Hippocampal formation (tissue), 2 donors: ENCODE results near the gene VPS25.
"Not testable (repeated sequence)": the region's sequence is repeated elsewhere in the genome, so short reads cannot be mapped to it uniquely, and the experiment has no call there.

ENCODE experiments used
- DNase-seq, 2 donors: peaks; one replicate each; lab custom pipeline; 2025; lab: John Stamatoyannopoulos, UW

VPS25 gene

GRCh38 chr17:42768006-42768405 is 5.2 kb upstream of the VPS25 start:
- DNase-seq = not testable (repeated sequence)

DNA sequence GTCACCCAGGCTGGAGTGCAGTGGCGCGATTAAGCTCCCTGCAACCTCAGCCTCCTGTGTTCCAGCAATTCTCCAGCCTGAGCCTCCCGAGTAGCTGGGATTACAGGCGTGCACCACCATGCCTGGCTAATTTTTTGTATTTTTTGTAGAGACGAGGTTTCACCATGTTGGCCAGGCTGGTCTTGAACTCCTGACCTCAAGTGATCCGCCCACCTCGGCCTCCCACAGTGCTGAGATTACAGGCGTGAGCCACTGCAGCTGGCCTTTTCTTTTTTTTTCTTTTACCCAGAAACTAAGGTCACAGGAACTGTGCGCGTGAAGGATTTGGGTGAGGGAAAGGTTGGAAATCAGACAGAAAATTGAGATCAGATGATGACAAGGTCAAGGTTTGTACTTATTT is 3.3 kb upstream of the VPS25 start:
- not testable (repeated sequence) for DNase-seq

GRCh38 chr17:42772945-42773289 is 332 bp upstream of the VPS25 start:
- no peak for DNase-seq

GRCh38 chr17:42774066-42774745 is 957 bp downstream of the VPS25 start:
- no peak for DNase-seq

- no peak for DNase-seq
Observed at GRCh38 chr17:42775534-42776098, 2.4 kb downstream of the VPS25 start.

- no peak for DNase-seq
Observed at GRCh38 chr17:42778570-42778969, 5.3 kb downstream of the VPS25 start.

GRCh38 chr17:42779304-42779935 is 6.2 kb downstream of the VPS25 start:
- DNase-seq = no peak

GRCh38 chr17:42779936-42780850 is 6.9 kb downstream of the VPS25 start, which contains the start of gene WNK4:
TSS of gene WNK4 (plus strand) at chr17:42780610. CDS start at chr17:42780699, 89 bp downstream.
- DNase-seq = no peak

GRCh38 chr17:42780851-42781638 is 7.8 kb downstream of the VPS25 start:
- DNase-seq = no peak

DNA sequence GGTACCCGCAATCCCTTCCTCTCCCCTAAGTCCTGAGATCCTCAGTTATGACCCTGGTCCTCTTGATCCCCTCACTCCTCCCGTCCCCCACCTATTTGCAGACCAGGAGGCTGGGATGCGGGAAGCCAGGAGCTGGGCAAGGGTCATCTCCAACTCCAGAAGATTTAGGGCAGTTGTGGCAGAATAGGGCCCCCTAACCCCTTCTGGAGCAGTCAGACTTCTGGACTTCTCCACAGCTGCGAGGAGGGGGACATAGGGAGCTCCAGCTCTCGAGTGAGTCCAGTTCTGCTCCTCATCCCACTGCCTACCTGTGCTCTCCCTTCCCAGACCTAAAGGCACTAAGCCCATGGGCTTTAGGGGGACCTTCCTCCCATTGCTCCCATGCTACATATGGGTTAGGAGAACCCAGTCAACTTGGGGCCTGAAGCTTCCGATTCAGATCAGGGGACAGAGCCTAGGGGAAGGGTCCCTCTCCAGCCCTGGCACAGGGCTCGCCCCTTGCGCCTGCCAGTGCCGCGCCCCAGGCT is 8.5 kb downstream of the VPS25 start:
- DNase-seq = no peak

DNA sequence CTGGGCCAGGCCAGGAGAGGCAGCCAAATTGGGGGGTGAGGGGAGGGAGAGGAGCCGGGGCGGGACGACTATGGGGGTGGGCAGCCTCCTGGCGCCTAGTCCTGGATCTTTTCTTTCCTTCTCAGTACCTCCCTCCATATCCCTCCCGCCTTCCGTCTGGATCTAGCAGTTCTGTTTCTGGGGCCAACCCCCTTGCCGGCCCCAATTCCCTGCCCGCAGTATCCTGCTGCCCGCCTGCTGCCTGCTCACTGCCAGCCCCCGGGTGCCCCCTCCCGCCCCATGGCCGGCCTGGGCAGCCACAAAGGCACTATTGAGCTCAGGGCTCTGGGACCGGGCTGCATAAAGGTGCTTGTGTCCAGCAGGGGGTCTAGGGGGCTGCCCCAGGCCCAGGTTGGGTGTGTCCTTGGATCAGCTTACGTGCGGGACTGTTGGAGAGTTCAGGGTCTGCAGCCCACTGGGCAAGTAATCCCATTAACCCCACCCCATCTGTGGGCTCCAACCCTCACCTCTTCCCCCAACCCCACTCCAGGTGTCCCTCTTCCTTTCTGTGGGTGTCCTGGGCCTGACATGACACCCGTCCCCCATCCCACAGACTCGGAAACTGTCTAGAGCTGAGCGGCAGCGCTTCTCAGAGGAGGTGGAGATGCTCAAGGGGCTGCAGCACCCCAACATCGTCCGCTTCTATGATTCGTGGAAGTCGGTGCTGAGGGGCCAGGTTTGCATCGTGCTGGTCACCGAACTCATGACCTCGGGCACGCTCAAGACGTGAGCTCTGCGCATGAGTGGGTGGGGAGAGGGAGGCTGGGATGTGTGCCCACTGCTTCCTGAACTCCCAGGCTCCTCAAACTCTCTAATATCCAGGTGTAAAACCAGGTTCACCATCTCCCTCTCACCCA is 9.2 kb downstream of the VPS25 start:
- DNase-seq = no peak

- DNase-seq = no peak
Observed at GRCh38 chr17:42783062-42783790, 10.0 kb downstream of the VPS25 start.

DNA sequence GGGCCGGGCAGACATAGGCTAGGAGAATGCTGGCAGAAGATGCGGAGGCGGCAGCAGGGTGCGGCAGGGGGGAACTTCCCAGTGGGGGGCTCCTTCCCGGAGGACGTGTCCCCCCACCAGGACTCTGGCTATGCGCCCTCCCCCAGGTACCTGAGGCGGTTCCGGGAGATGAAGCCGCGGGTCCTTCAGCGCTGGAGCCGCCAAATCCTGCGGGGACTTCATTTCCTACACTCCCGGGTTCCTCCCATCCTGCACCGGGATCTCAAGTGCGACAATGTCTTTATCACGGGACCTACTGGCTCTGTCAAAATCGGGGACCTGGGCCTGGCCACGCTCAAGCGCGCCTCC is 10.5 kb downstream of the VPS25 start:
- no peak for DNase-seq

DNA sequence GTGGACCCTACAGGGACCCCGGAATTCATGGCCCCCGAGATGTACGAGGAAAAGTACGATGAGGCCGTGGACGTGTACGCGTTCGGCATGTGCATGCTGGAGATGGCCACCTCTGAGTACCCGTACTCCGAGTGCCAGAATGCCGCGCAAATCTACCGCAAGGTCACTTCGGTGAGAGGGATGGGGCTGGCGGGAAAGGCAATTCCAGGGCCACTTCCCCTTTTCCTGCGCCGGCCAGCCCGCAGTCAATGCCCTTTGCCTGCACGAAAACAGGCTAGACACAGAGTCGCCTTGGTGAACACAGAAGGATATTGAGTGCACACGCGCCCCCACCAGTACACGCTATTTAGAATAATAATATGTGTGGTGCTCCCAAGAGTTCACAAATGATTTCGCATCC is 11.2 kb downstream of the VPS25 start:
- DNase-seq = no peak

DNA sequence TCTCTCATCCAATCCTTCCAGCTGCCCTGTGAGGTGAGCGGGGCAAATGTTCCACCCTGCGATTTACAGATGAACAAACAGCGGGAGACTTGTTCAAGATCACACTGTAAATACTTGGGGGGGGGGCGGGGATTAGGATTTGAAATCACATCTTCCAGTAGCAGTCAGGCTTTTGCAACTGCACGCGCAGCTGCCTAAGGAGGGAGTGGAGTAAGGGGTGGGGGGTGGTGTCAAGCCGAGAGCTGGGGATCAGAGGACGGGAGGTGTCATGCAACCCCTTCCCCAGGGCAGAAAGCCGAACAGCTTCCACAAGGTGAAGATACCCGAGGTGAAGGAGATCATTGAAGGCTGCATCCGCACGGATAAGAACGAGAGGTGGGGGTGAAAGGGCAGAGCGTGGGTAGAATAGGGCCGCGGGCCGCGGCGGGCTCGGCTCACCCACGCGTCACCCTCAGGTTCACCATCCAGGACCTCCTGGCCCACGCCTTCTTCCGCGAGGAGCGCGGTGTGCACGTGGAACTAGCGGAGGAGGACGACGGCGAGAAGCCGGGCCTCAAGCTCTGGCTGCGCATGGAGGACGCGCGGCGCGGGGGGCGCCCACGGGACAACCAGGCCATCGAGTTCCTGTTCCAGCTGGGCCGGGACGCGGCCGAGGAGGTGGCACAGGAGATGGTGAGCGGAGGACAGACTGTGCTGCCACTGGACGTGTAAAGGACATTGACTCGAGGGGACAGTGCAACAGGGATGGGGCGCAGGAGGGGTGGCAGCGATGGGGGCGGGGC is 11.8 kb downstream of the VPS25 start:
- no peak for DNase-seq

DNA sequence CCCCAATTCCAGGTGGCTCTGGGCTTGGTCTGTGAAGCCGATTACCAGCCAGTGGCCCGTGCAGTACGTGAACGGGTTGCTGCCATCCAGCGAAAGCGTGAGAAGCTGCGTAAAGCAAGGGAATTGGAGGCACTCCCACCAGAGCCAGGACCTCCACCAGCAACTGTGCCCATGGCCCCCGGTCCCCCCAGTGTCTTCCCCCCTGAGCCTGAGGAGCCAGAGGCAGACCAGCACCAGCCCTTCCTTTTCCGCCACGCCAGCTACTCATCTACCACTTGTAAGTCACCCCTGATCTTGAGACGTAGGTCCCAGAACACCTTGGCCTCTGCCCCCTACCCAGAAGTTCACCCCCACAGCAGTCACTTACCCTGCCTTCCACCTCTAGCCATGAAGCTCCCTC is 14.0 kb downstream of the VPS25 start:
- DNase-seq = no peak

DNA sequence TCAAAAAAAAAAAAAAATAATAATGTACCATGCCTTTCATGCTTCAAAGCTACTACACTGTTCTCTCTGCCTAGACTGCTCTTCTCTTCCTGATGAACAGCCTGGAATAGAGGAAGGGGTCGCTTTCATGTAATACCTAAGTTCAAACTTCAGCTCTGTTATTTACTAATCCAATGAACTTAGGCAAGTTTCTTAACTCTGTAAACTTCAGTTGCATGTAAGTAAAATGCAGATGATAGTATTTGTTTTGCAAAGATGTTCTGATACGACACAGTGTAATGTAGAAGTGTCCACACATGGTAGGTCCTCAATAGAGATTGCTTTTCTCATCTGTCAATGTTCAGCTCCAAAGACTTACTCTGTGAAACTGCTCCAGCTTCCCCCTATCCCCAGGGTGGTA is 18.7 kb downstream of the VPS25 start:
- no peak for DNase-seq

DNA sequence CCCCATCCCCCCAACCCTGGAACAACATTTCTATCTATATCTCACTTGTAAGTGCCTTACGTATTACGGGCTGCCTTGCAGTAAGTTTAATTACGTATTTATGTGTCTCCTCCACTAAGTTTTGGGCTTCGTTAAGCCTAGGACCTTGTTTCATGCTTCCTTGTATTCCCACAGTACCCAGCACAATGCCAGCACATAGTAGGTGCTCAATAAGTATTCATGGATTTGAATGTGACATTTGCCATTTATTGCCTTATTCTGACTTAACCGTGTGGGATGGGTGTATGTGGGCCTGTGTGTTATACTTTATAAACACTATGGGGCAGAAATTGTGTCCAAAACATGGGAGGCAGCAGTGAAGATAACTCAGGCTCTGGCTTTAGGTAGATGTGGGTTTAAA is 19.3 kb downstream of the VPS25 start:
- no peak for DNase-seq

DNA sequence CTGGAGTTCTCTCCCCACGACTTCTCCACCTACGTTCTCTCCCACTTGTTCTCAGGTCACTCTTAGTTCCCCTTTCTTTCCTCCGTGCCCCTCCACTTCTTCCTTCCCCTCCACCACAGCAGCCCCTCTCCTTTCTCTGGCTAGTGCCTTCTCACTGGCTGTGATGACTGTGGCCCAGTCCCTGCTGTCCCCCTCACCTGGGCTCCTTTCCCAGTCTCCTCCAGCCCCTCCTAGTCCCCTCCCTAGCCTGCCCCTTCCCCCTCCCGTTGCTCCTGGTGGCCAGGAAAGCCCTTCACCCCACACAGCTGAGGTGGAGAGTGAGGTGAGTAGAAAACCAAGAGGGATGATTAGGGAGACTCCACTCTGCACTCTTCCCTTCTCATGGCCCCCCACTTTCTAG is 21.8 kb downstream of the VPS25 start:
- DNase-seq = no peak
